HepG2 (cell line): ENCODE measurements around the gene DCAF8. TPM values are rescaled to one million over a fixed set of nuclear protein-coding genes. Genes with fewer than 3 reads are reported as not detected.

Source experiments
- CCAR2 ChIP-seq: fragments of 200-400 bp; formaldehyde crosslinking; optimal IDR thresholded peaks from 2 replicates; pipeline ENCODE3; 2018; ENCODE audit warnings: low read depth, mild to moderate bottlenecking, low read length, moderate library complexity
- FOSL1 ChIP-seq: sonication (generic); formaldehyde crosslinking; IDR thresholded peaks from 2 replicates; pipeline ENCODE4 v1.9.0; 2021; ENCODE audit warnings: missing genetic modification reagents, borderline replicate concordance
- HDAC2 ChIP-seq: sonication (generic); formaldehyde crosslinking; IDR thresholded peaks from 2 replicates; pipeline ENCODE4 v1.4.0; 2020; ENCODE audit warnings: missing genetic modification reagents
- KDM1A ChIP-seq: IDR thresholded peaks from 2 replicates; pipeline ENCODE4 v1.6.1; 2016; ENCODE audit warnings: missing compliant biosample characterization
- KMT2B ChIP-seq: IDR thresholded peaks from 2 replicates; pipeline ENCODE4 v1.6.1; 2016; ENCODE audit warnings: missing genetic modification reagents, missing compliant biosample characterization
- MEIS1 ChIP-seq: sonication (generic); formaldehyde crosslinking; IDR thresholded peaks from 2 replicates; pipeline ENCODE4 v1.9.0; 2021; ENCODE audit warnings: mild to moderate bottlenecking, missing genetic modification reagents, moderate library complexity, borderline replicate concordance
- NR3C1 ChIP-seq: sonication (generic); formaldehyde crosslinking; IDR thresholded peaks from 2 replicates; pipeline ENCODE4 v1.4.0; 2020; ENCODE audit warnings: missing genetic modification reagents
- SMAD3 ChIP-seq: sonication (generic); formaldehyde crosslinking; IDR thresholded peaks from 2 replicates; pipeline ENCODE4 v1.4.0; 2020; ENCODE audit warnings: missing genetic modification reagents
- SRSF4 ChIP-seq: fragments of 200-400 bp; formaldehyde crosslinking; IDR thresholded peaks from one replicate; pipeline ENCODE4 v1.6.1; 2018; ENCODE audit warnings: mild to moderate bottlenecking, low read depth, low read length, moderate library complexity; ENCODE audit not compliant: poor library complexity, severe bottlenecking
- SUZ12 ChIP-seq: fragments of 150-350 bp; IDR thresholded peaks from 2 replicates; pipeline ENCODE4 v1.6.1; 2014; ENCODE audit warnings: low read depth, low read length
- TCF12 ChIP-seq, 2 experiments: fragments of 450-650 bp in 1 of 2; sonication (generic) in 1 of 2; formaldehyde crosslinking in 1 of 2; IDR thresholded peaks; 2 replicates each; pipeline versions ENCODE4 v1.6.1 to v1.8.0; 2017 to 2022; ENCODE audit warnings: antibody characterized with exemption in 1 of 2, mild to moderate bottlenecking in 1 of 2, missing genetic modification reagents in 1 of 2, moderate library complexity in 1 of 2
- THYN1 ChIP-seq: sonication (generic); formaldehyde crosslinking; IDR thresholded peaks from 2 replicates; pipeline ENCODE4 v1.8.1; 2023; ENCODE audit warnings: low read depth, mild to moderate bottlenecking, moderate library complexity, missing genetic modification reagents, borderline replicate concordance
- ZNF33B ChIP-seq: sonication (generic); formaldehyde crosslinking; IDR thresholded peaks from 2 replicates; pipeline ENCODE4 v1.5.1; 2020; ENCODE audit warnings: mild to moderate bottlenecking, missing genetic modification reagents
- ZNF354B ChIP-seq: sonication (generic); formaldehyde crosslinking; IDR thresholded peaks from 2 replicates; pipeline ENCODE4 v1.8.0; 2022; ENCODE audit warnings: mild to moderate bottlenecking, missing genetic modification reagents
- ZNF562 ChIP-seq: sonication (generic); formaldehyde crosslinking; IDR thresholded peaks from 2 replicates; pipeline ENCODE4 v1.8.0; 2022; ENCODE audit warnings: missing genetic modification reagents, borderline replicate concordance
- ZNF619 ChIP-seq: sonication (generic); formaldehyde crosslinking; IDR thresholded peaks from 2 replicates; pipeline ENCODE4 v1.4.0; 2020; ENCODE audit warnings: mild to moderate bottlenecking, missing genetic modification reagents
- ZNF776 ChIP-seq: sonication (generic); formaldehyde crosslinking; IDR thresholded peaks from 2 replicates; pipeline ENCODE4 v1.4.0; 2020; ENCODE audit warnings: mild to moderate bottlenecking, missing genetic modification reagents
- ZNF883 ChIP-seq: sonication (generic); formaldehyde crosslinking; IDR thresholded peaks from 2 replicates; pipeline ENCODE4 v1.5.1; 2020; ENCODE audit warnings: mild to moderate bottlenecking, missing genetic modification reagents; ENCODE audit errors: not compliant biosample characterization
- polyA plus RNA-seq, 8 experiments: library from polyadenylated mRNA; depleted of rRNA in 3 of 8; stranded (reverse) in 7 of 8; unstranded in 1 of 8; fragments of >200 nt; fragmentation: Illumina TruSeq in 4 of 8; extraction: Trizol in 4 of 8; gene quantifications; 2 replicates each; pipeline versions ENCODE4 v1.2.1 to v1.2.3, GENCODE V29; 2011 to 2016; ENCODE audit warnings: low read depth in 4 of 8, missing spikeins in 1 of 8, mixed read lengths in 1 of 8; ENCODE audit not compliant: insufficient read depth in 1 of 8
- total RNA-seq, 5 experiments: library from RNA; depleted of rRNA; stranded (reverse); fragments of >200 nt; fragmentation: Illumina TruSeq; extraction: Trizol; gene quantifications; 2 replicates each; pipeline ENCODE4 v1.2.3, GENCODE V29; 2016; ENCODE audit warnings: low read depth in 1 of 5
- TF ChIP-seq, protein P1 (sequence below): sonication (generic); formaldehyde crosslinking; conservative IDR thresholded peaks from 2 replicates; pipeline ENCODE4 v1.8.0; 2022; ENCODE audit warnings: missing genetic modification reagents
- TF ChIP-seq, protein P2 (sequence below): sonication (generic); formaldehyde crosslinking; IDR thresholded peaks from 2 replicates; pipeline ENCODE4 v1.4.0; 2020; ENCODE audit warnings: missing genetic modification reagents, borderline replicate concordance
- TF ChIP-seq, protein P3 (sequence below): sonication (generic); formaldehyde crosslinking; conservative IDR thresholded peaks from 2 replicates; pipeline ENCODE4 v1.8.0; 2022; ENCODE audit warnings: mild to moderate bottlenecking, moderate library complexity, missing genetic modification reagents

The DCAF8 gene
- total and polyA plus RNA-seq, 2 of the 13 experiments (the other 11 are each of a cell fraction or from before 2014, with no cell fraction given), result 73.4 to 79.8 TPM

DNA sequence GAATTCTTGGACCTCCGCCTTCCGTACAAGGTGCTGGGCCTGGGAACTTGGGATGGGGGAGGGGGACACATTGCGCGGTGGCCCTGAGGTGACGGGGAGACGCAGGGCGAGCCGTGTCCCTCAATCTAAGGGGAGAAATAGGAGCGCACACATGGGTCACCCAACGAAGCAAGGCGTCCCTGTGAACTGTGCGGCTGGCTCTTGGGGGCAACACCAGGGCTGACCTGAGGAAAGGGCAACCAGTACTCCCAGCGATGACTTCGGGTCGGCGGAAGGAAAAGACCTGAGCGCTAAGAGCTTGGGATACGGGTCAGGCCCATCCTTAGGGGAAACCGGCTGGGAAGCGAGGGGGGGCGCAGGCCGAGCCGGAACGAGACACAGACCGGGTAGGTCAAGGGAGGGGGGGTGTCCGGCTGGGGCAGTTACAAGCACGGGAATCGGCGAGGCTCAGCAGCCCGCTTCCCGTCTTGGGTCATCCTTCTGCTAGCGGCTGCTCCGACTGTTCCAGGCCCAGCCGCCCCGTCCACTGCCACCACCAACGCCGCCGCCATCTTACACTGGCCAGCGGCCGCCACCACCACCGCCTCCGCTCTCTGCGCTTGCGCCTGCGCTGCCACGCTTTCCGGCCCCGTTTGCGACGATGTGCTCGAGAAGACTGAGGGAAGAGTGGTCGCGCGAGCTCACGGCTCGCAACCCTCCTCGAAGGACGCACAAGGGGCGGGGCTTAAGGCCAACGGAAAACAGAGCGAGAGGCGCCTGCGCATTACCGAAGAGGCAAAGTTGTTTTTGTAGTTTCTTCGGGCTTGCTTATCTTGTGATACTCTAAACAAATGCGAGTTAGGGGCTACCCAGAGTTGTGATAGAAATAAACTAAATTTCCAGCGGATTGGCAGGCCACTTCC is at the start of gene DCAF8 (continued):
- TF ChIP-seq ZNF33B (CRISPR knock-in tag), result no peak; the same call in none of the 2 replicates
- no peak for TF ChIP-seq KDM1A (CRISPR knock-in tag)
- TF ChIP-seq NR3C1 (CRISPR knock-in tag), result no peak
- TF ChIP-seq, protein P1, sequence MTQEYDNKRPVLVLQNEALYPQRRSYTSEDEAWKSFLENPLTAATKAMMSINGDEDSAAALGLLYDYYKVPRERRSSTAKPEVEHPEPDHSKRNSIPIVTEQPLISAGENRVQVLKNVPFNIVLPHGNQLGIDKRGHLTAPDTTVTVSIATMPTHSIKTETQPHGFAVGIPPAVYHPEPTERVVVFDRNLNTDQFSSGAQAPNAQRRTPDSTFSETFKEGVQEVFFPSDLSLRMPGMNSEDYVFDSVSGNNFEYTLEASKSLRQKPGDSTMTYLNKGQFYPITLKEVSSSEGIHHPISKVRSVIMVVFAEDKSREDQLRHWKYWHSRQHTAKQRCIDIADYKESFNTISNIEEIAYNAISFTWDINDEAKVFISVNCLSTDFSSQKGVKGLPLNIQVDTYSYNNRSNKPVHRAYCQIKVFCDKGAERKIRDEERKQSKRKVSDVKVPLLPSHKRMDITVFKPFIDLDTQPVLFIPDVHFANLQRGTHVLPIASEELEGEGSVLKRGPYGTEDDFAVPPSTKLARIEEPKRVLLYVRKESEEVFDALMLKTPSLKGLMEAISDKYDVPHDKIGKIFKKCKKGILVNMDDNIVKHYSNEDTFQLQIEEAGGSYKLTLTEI (CRISPR knock-in tag), result no peak
- no peak for TF ChIP-seq ZNF883
- no peak for TF ChIP-seq TCF12 (IDR thresholded peaks at IDR 0.05)
- no peak for TF ChIP-seq TCF12 (CRISPR knock-in tag; IDR thresholded peaks at IDR 0.05)
- no peak for TF ChIP-seq CCAR2
- no peak for TF ChIP-seq SMAD3 (CRISPR knock-in tag)
- TF ChIP-seq MEIS1, result no peak; the same call in 1 of the 2 replicates
- TF ChIP-seq ZNF354B (CRISPR knock-in tag), result no peak
- TF ChIP-seq FOSL1, result 0 out of 2 replicates have a peak, but pooled peaks have one; percentile 19
- TF ChIP-seq ZNF619, result no peak; the same call in 1 of the 2 replicates
- peak; percentile 95 for TF ChIP-seq KMT2B (CRISPR knock-in tag)
- TF ChIP-seq, protein P2, sequence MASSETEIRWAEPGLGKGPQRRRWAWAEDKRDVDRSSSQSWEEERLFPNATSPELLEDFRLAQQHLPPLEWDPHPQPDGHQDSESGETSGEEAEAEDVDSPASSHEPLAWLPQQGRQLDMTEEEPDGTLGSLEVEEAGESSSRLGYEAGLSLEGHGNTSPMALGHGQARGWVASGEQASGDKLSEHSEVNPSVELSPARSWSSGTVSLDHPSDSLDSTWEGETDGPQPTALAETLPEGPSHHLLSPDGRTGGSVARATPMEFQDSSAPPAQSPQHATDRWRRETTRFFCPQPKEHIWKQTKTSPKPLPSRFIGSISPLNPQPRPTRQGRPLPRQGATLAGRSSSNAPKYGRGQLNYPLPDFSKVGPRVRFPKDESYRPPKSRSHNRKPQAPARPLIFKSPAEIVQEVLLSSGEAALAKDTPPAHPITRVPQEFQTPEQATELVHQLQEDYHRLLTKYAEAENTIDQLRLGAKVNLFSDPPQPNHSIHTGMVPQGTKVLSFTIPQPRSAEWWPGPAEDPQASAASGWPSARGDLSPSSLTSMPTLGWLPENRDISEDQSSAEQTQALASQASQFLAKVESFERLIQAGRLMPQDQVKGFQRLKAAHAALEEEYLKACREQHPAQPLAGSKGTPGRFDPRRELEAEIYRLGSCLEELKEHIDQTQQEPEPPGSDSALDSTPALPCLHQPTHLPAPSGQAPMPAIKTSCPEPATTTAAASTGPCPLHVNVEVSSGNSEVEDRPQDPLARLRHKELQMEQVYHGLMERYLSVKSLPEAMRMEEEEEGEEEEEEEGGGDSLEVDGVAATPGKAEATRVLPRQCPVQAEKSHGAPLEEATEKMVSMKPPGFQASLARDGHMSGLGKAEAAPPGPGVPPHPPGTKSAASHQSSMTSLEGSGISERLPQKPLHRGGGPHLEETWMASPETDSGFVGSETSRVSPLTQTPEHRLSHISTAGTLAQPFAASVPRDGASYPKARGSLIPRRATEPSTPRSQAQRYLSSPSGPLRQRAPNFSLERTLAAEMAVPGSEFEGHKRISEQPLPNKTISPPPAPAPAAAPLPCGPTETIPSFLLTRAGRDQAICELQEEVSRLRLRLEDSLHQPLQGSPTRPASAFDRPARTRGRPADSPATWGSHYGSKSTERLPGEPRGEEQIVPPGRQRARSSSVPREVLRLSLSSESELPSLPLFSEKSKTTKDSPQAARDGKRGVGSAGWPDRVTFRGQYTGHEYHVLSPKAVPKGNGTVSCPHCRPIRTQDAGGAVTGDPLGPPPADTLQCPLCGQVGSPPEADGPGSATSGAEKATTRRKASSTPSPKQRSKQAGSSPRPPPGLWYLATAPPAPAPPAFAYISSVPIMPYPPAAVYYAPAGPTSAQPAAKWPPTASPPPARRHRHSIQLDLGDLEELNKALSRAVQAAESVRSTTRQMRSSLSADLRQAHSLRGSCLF (CRISPR knock-in tag), result no peak
- TF ChIP-seq ZNF562 (CRISPR knock-in tag), result no peak
- TF ChIP-seq, protein P3, sequence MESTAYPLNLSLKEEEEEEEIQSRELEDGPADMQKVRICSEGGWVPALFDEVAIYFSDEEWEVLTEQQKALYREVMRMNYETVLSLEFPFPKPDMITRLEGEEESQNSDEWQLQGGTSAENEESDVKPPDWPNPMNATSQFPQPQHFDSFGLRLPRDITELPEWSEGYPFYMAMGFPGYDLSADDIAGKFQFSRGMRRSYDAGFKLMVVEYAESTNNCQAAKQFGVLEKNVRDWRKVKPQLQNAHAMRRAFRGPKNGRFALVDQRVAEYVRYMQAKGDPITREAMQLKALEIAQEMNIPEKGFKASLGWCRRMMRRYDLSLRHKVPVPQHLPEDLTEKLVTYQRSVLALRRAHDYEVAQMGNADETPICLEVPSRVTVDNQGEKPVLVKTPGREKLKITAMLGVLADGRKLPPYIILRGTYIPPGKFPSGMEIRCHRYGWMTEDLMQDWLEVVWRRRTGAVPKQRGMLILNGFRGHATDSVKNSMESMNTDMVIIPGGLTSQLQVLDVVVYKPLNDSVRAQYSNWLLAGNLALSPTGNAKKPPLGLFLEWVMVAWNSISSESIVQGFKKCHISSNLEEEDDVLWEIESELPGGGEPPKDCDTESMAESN (CRISPR knock-in tag), result peak; percentile 86
- TF ChIP-seq SRSF4, result no peak
- TF ChIP-seq SUZ12, result no peak
- no peak for TF ChIP-seq THYN1 (CRISPR knock-in tag)
- no peak for TF ChIP-seq HDAC2 (CRISPR knock-in tag)
- peak; percentile 88; the same call in 1 of the 2 replicates for TF ChIP-seq ZNF776 (CRISPR knock-in tag)
